Measurements from ENCODE around the gene KRTAP4-9.
"Not testable (repeated sequence)": the region's sequence is repeated elsewhere in the genome, so short reads cannot be mapped to it uniquely, and the experiment has no call there.

Gene KRTAP4-9

GRCh38 chr17:41105347-41105746 is at the start of gene KRTAP4-9:
Gene KRTAP4-9, plus strand, starts transcription at chr17:41105389. Its CDS starts 0 bp downstream, at chr17:41105389.
- not testable (repeated sequence) for FAIRE-seq

- no peak for FAIRE-seq
Observed at GRCh38 chr17:41057547-41057946, 47.6 kb upstream of the KRTAP4-9 start.

DNA sequence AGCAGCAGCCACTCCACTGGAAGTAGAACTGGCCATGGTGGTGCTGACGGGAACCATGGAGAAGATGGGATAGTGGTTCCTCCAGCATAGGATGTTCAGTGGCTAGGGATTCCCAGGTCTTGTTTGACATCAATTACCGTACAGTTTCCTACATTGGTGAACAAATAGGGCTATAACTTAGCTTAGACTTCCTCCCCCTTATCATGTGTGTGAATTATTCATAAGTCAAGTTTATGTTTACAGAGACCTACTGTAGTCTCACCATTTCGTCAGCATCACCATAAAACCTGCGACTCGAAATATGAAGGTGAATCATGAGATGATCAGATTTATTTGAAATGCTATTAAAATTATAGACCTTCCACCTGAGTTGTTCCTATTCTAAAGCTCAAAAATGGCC is 46.4 kb upstream of the KRTAP4-9 start:
- no peak for FAIRE-seq

GRCh38 chr17:41059276-41060051 is 45.7 kb upstream of the KRTAP4-9 start:
- FAIRE-seq = not testable (repeated sequence)

DNA sequence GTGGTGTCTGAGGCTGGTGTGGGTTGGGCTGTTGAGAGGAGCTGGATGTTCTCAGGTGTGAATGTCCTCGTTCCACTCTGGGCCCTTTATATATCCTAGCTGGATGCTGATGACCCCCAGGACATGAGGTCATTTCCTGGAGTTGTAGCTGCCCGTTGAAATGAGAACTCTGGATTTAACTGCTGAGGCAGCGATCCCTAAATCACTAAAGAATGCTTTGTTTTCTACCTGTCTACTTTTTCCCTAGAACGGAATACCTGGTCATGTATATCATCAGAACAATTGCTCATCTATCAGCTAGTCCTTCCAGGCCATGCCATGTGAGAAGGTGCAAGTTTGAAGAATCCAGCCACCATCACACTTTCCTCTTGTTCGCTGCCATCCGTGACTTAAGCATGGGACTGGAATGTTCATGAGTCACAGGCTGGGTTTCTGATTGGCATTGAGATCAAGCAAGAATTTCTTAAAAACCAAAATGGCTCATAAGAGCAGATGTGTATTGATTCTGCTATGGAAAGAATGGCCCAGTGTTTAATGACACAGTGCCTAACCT is 45.1 kb upstream of the KRTAP4-9 start, which contains the start of gene KRTAP2-3:
Gene KRTAP2-3 (minus strand): TSS at position 63 of the 553 bp plus-strand sequence. CDS start 64 bp downstream, outside the sequence.
- no peak for FAIRE-seq

DNA sequence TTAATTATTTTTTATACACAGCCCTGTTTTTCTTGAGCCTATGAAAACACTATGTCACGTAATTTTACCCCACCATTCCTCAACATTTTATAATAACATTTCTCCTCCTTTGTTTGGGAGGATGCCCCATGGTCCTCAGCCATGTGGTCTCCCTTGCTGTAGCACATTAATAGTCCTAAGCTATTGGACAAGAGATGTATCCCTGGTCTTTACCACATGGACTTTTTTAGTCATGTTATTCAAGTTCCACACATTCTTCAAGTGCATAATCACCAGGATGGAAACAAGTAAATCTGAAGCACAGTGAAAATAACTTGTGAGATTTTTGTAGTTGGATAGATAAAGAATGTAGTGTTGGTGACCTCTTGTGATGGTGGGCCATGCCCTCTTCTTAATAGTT is 43.2 kb upstream of the KRTAP4-9 start:
- no peak for FAIRE-seq

GRCh38 chr17:41063449-41063848 is 41.7 kb upstream of the KRTAP4-9 start:
- FAIRE-seq = no peak

DNA sequence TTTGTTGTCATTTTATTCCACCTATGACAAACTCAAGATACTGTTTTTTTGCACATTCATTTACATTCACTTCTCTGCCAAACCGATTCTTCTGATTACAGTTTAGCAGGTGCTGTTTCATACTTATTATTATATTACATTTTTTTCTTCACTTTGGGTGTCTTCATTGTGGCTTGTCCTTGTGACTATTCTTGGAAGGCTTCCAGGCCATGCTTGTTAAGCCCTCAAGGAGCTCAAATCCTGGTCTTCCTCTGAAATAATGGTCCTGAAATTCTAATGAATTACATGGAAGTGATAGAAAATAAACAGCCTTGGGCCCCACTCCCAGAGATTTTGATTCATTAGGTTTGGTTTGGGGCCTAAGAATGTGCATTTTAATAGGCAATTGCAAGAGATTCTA is 40.9 kb upstream of the KRTAP4-9 start:
- FAIRE-seq = no peak

GRCh38 chr17:41065016-41065689 is 40.0 kb upstream of the KRTAP4-9 start:
- FAIRE-seq = not testable (repeated sequence)

GRCh38 chr17:41065829-41066624 is 39.2 kb upstream of the KRTAP4-9 start, which contains the start of gene KRTAP2-4:
Gene KRTAP2-4, minus strand, starts transcription at chr17:41065879. Its CDS starts 34 bp downstream, at chr17:41065845.
- FAIRE-seq = no peak

DNA sequence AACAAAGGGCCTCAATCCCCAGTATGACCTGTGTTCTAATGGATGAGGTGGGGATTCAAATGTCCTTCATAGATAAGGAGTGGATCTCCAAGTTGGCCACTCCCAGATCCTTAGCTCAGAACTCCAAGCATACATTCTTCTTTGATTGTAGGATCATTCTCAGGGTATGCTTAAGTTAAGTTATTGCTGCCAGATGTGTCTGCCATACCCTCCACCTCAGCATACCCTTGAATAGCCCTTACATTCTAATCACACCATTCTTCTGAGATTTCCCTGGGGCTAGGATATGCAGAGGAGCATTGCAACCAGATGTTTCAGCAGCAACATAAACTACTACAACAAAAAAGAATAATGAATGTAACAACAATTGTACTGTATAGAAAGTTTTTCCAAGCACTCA is 37.9 kb upstream of the KRTAP4-9 start:
- no peak for FAIRE-seq

- no peak for FAIRE-seq
Observed at GRCh38 chr17:41069031-41069430, 36.2 kb upstream of the KRTAP4-9 start.

GRCh38 chr17:41071606-41072360 is 33.4 kb upstream of the KRTAP4-9 start:
- no peak for FAIRE-seq

- FAIRE-seq = no peak
Observed at GRCh38 chr17:41073676-41074075, 31.5 kb upstream of the KRTAP4-9 start.

DNA sequence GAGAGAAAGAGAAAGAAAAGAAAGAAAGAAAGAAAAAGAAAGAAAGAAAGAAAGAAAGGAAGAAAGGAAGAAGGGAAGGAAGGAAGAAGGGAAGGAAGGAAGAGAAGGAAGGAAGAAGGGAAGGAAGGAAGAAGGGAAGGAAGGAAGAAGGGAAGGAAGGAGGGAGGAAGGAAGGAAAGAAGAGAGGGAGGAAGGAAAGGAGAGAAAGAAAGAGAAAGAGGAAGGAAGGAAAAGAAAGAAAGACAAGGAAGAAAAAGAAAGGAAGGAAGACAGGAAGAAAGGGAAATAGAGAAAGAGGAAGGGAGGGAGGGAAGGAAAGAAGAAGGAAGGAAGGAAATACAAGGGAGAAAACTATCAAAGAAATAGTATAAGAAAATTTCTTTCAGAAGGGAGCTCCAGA is 28.4 kb upstream of the KRTAP4-9 start:
- FAIRE-seq = no peak

DNA sequence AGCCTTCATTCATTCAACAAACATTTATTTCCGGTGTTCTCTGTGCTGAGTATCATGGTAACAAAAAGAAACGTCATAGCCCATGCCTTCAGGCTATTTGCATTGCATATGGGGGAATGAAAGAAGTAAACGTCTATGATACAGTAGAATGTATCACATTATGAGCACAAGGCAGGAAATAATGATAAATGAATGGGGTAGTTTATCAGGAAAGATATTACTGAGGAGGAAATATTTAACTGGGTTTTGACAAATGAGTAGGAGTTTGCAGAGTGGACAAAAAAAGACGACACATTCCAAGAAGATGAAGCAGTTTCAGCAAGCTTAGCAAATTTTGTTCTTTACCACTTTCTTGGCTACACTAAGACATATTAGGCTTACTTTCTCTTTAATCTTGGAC is 22.6 kb upstream of the KRTAP4-9 start:
- no peak for FAIRE-seq

DNA sequence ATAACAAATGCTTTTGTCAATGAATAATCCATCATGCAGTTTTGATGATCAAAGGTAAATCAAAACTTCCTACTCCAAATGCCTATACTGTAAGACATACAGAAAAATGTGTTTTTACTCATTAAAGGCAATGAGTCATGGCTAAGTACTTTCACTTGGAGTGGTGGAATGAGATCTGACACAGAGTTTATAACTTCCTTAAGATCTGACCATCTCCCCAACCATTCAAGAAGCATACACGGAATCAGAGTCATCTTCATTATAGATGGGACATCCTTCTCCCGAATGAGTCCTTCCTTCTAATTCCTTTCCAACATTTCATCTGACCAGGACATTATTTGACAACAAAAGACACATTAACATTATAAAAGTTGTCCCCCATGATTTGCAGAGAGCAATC is 21.8 kb upstream of the KRTAP4-9 start:
- not testable (repeated sequence) for FAIRE-seq

- not testable (repeated sequence) for FAIRE-seq
Observed at GRCh38 chr17:41084100-41084856, 20.9 kb upstream of the KRTAP4-9 start, which contains the start of gene KRTAP4-7. Gene KRTAP4-7, plus strand, starts transcription at chr17:41084150. Its CDS starts 57 bp downstream, at chr17:41084207.

- FAIRE-seq = not testable (repeated sequence)
Observed at GRCh38 chr17:41088760-41089352, 16.3 kb upstream of the KRTAP4-9 start.

DNA sequence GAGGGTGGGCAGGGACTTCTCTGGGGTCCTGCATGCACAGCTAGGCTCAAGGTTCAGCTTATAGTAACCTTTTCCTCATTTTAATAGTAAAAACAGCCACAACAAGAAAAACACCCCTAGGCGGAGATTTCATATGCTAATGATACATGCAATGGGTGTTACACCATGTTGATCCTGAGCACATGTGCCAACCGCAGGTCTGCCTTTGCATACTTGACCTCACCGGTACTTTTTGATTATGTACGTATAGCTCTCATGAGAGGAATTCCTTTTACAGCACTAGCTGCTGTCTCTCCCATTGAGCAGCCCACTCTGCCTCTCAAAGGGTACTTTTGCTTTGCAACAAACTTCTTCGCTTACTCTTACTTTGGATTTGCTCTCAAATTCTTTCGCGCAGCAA is 9.1 kb upstream of the KRTAP4-9 start:
- no peak for FAIRE-seq

- FAIRE-seq = no peak
Observed at GRCh38 chr17:41098042-41098441, 7.1 kb upstream of the KRTAP4-9 start, which contains the start of gene KRTAP4-8. Gene KRTAP4-8, minus strand, starts transcription at chr17:41098142. Its CDS starts 58 bp downstream, at chr17:41098084.
